ENCODE results near the gene SSB.
A peak's percentile ranks its signal among the peaks of the same experiment; 100 is the strongest.
"Not testable (repeated sequence)": the region's sequence is repeated elsewhere in the genome, so short reads cannot be mapped to it uniquely, and the experiment has no call there.

The SSB gene

GRCh38 chr2:169828141-169828811 lies 29.6 kb downstream of the SSB start:
- H3K27me3 Mint-ChIP-seq (ENCODE audit: low read depth): peaks cover 5% of the 10 kb centered on the region
- H3K4me3 Mint-ChIP-seq: peak overlapping the region; percentile 92 to 98 (median 97)
- peaks cover 46% of the 10 kb centered on the region for H3K4me1 Mint-ChIP-seq
- H3K36me3 Mint-ChIP-seq (ENCODE audit: low read depth): peaks cover 25% of the 10 kb centered on the region
- peak overlapping the region; percentile 78 to 93 (median 93) for H3K27ac Mint-ChIP-seq
- H3K9me3 Mint-ChIP-seq: no peaks in the 10 kb centered on the region
- no peak for TF ChIP-seq CTCF (IDR thresholded peaks at IDR 0.05; ENCODE audit: unreplicated experiment in 3 of 3)

GRCh38 chr2:169834401-169834800 lies 35.7 kb downstream of the SSB start:
- H3K9me3 Mint-ChIP-seq: no peaks in the 10 kb centered on the region
- no peak overlapping the region for H3K4me3 Mint-ChIP-seq
- H3K36me3 Mint-ChIP-seq (ENCODE audit: low read depth): peaks cover 25% of the 10 kb centered on the region
- no peak for TF ChIP-seq CTCF (IDR thresholded peaks at IDR 0.05; ENCODE audit: unreplicated experiment in 3 of 3)
- H3K4me1 Mint-ChIP-seq: peaks cover 30% of the 10 kb centered on the region
- H3K27ac Mint-ChIP-seq: no peak overlapping the region
- H3K27me3 Mint-ChIP-seq (ENCODE audit: low read depth): no peaks in the 10 kb centered on the region

GRCh38 chr2:169838743-169839489 lies 40.2 kb downstream of the SSB start:
- Mint-ChIP-seq H3K9me3 (no peaks in the 10 kb centered on the region), H3K4me1 (peaks cover 34% of the 10 kb centered on the region), H3K4me3 (peak overlapping the region in 1 of 3 experiments; percentile 6), H3K27ac (peak overlapping the region; percentile 89 to 93 (median 90)), H3K36me3 (ENCODE audit: low read depth) (peaks cover 30% of the 10 kb centered on the region), H3K27me3 (ENCODE audit: low read depth) (no peaks in the 10 kb centered on the region)
- TF ChIP-seq CTCF (IDR thresholded peaks at IDR 0.05; ENCODE audit: unreplicated experiment in 3 of 3): no peak

- H3K36me3 Mint-ChIP-seq (ENCODE audit: low read depth): peaks cover 33% of the 10 kb centered on the region
- H3K4me3 Mint-ChIP-seq: peak overlapping the region in 2 of 3 experiments; percentile 12 to 15
- peak overlapping the region; percentile 89 to 93 (median 90) for H3K27ac Mint-ChIP-seq
- H3K27me3 Mint-ChIP-seq (ENCODE audit: low read depth): no peaks in the 10 kb centered on the region
- H3K4me1 Mint-ChIP-seq: peaks cover 40% of the 10 kb centered on the region
- no peaks in the 10 kb centered on the region for H3K9me3 Mint-ChIP-seq
- TF ChIP-seq CTCF (IDR thresholded peaks at IDR 0.05; ENCODE audit: unreplicated experiment in 3 of 3): no peak
These were observed 41.5 kb downstream of the SSB start for GRCh38 chr2:169839954-169840746.

GRCh38 chr2:169840747-169841142 lies 42.1 kb downstream of the SSB start:
- Mint-ChIP-seq H3K36me3 (ENCODE audit: low read depth) (peaks cover 32% of the 10 kb centered on the region), H3K4me3 (no peak overlapping the region), H3K27me3 (ENCODE audit: low read depth) (no peaks in the 10 kb centered on the region), H3K4me1 (peaks cover 40% of the 10 kb centered on the region), H3K9me3 (no peaks in the 10 kb centered on the region), H3K27ac (peak overlapping the region; percentile 89 to 93 (median 90))
- TF ChIP-seq CTCF (IDR thresholded peaks at IDR 0.05; ENCODE audit: unreplicated experiment in 3 of 3): no peak

- H3K27me3 Mint-ChIP-seq (ENCODE audit: low read depth); H3K4me3 Mint-ChIP-seq; H3K9me3 Mint-ChIP-seq: not testable (repeated sequence)
- Mint-ChIP-seq H3K4me1 (peaks cover 40% of the 10 kb centered on the region), H3K27ac (peak overlapping the region in 1 of 3 experiments; percentile 67), H3K36me3 (ENCODE audit: low read depth) (peaks cover 36% of the 10 kb centered on the region)
These were observed 43.0 kb downstream of the SSB start for GRCh38 chr2:169841625-169842024.

Measured in nephron (organoid).